ENCODE measurements around the gene RPL13A.

Gene RPL13A

GRCh38 chr19:49487277-49488045, at the start of gene RPL13A:
Gene RPL13A (plus strand): TSS chr19:49487608. CDS start chr19:49487630, 22 bp downstream.
- no peaks in the 10 kb centered on the region for H3K9me2 ChIP-seq (replicated peaks; ENCODE audit: insufficient read depth, low read length)
- peaks cover 49% of the 10 kb centered on the region for H3F3A ChIP-seq (ENCODE audit: insufficient read depth, low read length)
- H3K27ac ChIP-seq (ENCODE audit: low read length) = peak within 1 kb of the TSS; percentile 68
- no peaks in the 10 kb centered on the region for H3K27me3 ChIP-seq (replicated peaks; ENCODE audit: insufficient read depth, low read length)
- H3K4me1 ChIP-seq (ENCODE audit: low read length) = peaks cover 3% of the 10 kb centered on the region; the same call in 1 of the 2 replicates
- H3K9ac ChIP-seq (ENCODE audit: low read length) = peak within 1 kb of the TSS; percentile 98
- H2AFZ ChIP-seq (ENCODE audit: low read length) = peak within 1 kb of the TSS; percentile 83; the same call in 1 of the 2 replicates
- peak within 1 kb of the TSS; percentile 76 for H3K4me2 ChIP-seq (ENCODE audit: low read depth, low read length)
- peak within 1 kb of the TSS; percentile 97 for H3K4me3 ChIP-seq (ENCODE audit: low read length)
- peaks cover 23% of the 10 kb centered on the region for H4K20me1 ChIP-seq (ENCODE audit: insufficient read depth, low read length)
- peaks cover 23% of the 10 kb centered on the region for H3K36me3 ChIP-seq (replicated peaks; ENCODE audit: insufficient read depth, low read length)
- TF ChIP-seq EZH2 (optimal IDR thresholded peaks at IDR 0.05; ENCODE audit: low read depth, low read length) (no peak), EZH2phosphoT487 (IDR thresholded peaks at IDR 0.05; ENCODE audit: low read length) (no peak), CTCF (IDR thresholded peaks at IDR 0.05; ENCODE audit: low read length) (no peak)
- H3K79me2 ChIP-seq (ENCODE audit: low read length) = peaks cover 31% of the 10 kb centered on the region
- no peaks in the 10 kb centered on the region for H3K9me3 ChIP-seq (replicated peaks; ENCODE audit: insufficient read depth, low read length)
- peak; percentile 99 for DNase-seq

GRCh38 chr19:49438261-49438660, 49.1 kb upstream of the RPL13A start:
- Histone ChIP-seq H3K4me2 (ENCODE audit: low read depth, low read length) (no peak overlapping the region), H3K27ac (ENCODE audit: low read length) (no peak overlapping the region), H3K9me2 (replicated peaks; ENCODE audit: insufficient read depth, low read length) (no peaks in the 10 kb centered on the region), H3K27me3 (replicated peaks; ENCODE audit: insufficient read depth, low read length) (peaks cover 89% of the 10 kb centered on the region), H3K9me3 (replicated peaks; ENCODE audit: insufficient read depth, low read length) (no peaks in the 10 kb centered on the region), H3F3A (ENCODE audit: insufficient read depth, low read length) (no peaks in the 10 kb centered on the region), H2AFZ (ENCODE audit: low read length) (no peak overlapping the region), H3K4me1 (ENCODE audit: low read length) (no peaks in the 10 kb centered on the region), H4K20me1 (ENCODE audit: insufficient read depth, low read length) (no peaks in the 10 kb centered on the region), H3K4me3 (ENCODE audit: low read length) (no peak overlapping the region), H3K9ac (ENCODE audit: low read length) (no peak overlapping the region), H3K79me2 (ENCODE audit: low read length) (no peaks in the 10 kb centered on the region), H3K36me3 (replicated peaks; ENCODE audit: insufficient read depth, low read length) (no peaks in the 10 kb centered on the region)
- DNase-seq = no peak
- TF ChIP-seq CTCF (IDR thresholded peaks at IDR 0.05; ENCODE audit: low read length) (no peak), EZH2 (optimal IDR thresholded peaks at IDR 0.05; ENCODE audit: low read depth, low read length) (no peak)

GRCh38 chr19:49439836-49440235, 47.6 kb upstream of the RPL13A start:
- no peaks in the 10 kb centered on the region for H3F3A ChIP-seq (ENCODE audit: insufficient read depth, low read length)
- H3K27me3 ChIP-seq (replicated peaks; ENCODE audit: insufficient read depth, low read length) = peaks cover 73% of the 10 kb centered on the region
- no peaks in the 10 kb centered on the region for H3K36me3 ChIP-seq (replicated peaks; ENCODE audit: insufficient read depth, low read length)
- no peak overlapping the region for H2AFZ ChIP-seq (ENCODE audit: low read length)
- TF ChIP-seq EZH2phosphoT487 (IDR thresholded peaks at IDR 0.05; ENCODE audit: low read length) (no peak), CTCF (IDR thresholded peaks at IDR 0.05; ENCODE audit: low read length) (no peak), EZH2 (optimal IDR thresholded peaks at IDR 0.05; ENCODE audit: low read depth, low read length) (no peak)
- H3K4me1 ChIP-seq (ENCODE audit: low read length) = no peaks in the 10 kb centered on the region
- DNase-seq = no peak
- no peaks in the 10 kb centered on the region for H3K79me2 ChIP-seq (ENCODE audit: low read length)
- no peak overlapping the region for H3K9ac ChIP-seq (ENCODE audit: low read length)
- no peaks in the 10 kb centered on the region for H4K20me1 ChIP-seq (ENCODE audit: insufficient read depth, low read length)
- no peak overlapping the region for H3K27ac ChIP-seq (ENCODE audit: low read length)
- no peak overlapping the region for H3K4me3 ChIP-seq (ENCODE audit: low read length)
- no peaks in the 10 kb centered on the region for H3K9me3 ChIP-seq (replicated peaks; ENCODE audit: insufficient read depth, low read length)
- no peaks in the 10 kb centered on the region for H3K9me2 ChIP-seq (replicated peaks; ENCODE audit: insufficient read depth, low read length)
- no peak overlapping the region for H3K4me2 ChIP-seq (ENCODE audit: low read depth, low read length)
